Gastrocnemius medialis (tissue), 4 donors: ENCODE data around the gene DPEP1.

Experiments used
- CTCF ChIP-seq, 5 experiments: fragments of 450-650 bp in 3 of 5; fragments of 200-600 bp in 2 of 5; sonication (generic) in 2 of 5; IDR thresholded peaks in 4 of 5; conservative IDR thresholded peaks in 1 of 5; 1 replicate in 4 of 5; 2 replicates in 1 of 5; pipeline ENCODE4 v1.5.1; 2016 to 2019; ENCODE audit warnings: antibody characterized with exemption in 5 of 5, mild to moderate bottlenecking in 3 of 5, moderate library complexity in 3 of 5
- POLR2A ChIP-seq, 2 donors: fragments of 450-650 bp; IDR thresholded peaks; one replicate each; pipeline ENCODE4 v1.6.1; 2017; ENCODE audit warnings: antibody characterized with exemption in 2 of 2, mild to moderate bottlenecking in 2 of 2, moderate library complexity in 2 of 2

GRCh38 chr16:89639385-89639784 lies 25.9 kb downstream of the DPEP1 start:
- TF ChIP-seq CTCF (IDR thresholded peaks at IDR 0.05 in 4 of 5, conservative IDR thresholded peaks at IDR 0.05 in 1 of 5) (no peak), POLR2A (IDR thresholded peaks at IDR 0.05) (no peak)
